H9 (cell line): ENCODE data around the gene PRR14. TPM values are rescaled to one million over a fixed set of nuclear protein-coding genes. Genes with fewer than 3 reads are reported as not detected.

Experiments
- DNase-seq: peaks from one replicate; pipeline ENCODE4 v3.0.0-alpha.2; 2017
- H2AFZ ChIP-seq: one replicate; pipeline ENCODE4 v1.6.1; 2013; ENCODE audit warnings: mild to moderate bottlenecking, low read length, control low read depth, moderate library complexity
- H2AK5ac ChIP-seq: 2 replicates; pipeline ENCODE4 v1.6.1; 2013; ENCODE audit warnings: low read length, control low read depth, mixed read lengths; ENCODE audit not compliant: insufficient read length
- H2BK120ac ChIP-seq: one replicate; pipeline ENCODE4 v1.6.1; 2013; ENCODE audit warnings: low read depth, mild to moderate bottlenecking, low read length, control low read depth, inconsistent platforms; ENCODE audit not compliant: poor library complexity, severe bottlenecking
- H2BK12ac ChIP-seq: 2 replicates; pipeline ENCODE4 v1.6.1; 2013; ENCODE audit warnings: low read length, control low read depth, mixed read lengths, low read depth; ENCODE audit not compliant: insufficient read length
- H2BK15ac ChIP-seq: 2 replicates; pipeline ENCODE4 v1.6.1; 2013; ENCODE audit warnings: low read depth, low read length, control low read depth
- H2BK20ac ChIP-seq: one replicate; pipeline ENCODE4 v1.6.1; 2013; ENCODE audit warnings: low read depth, mild to moderate bottlenecking, low read length, control low read depth, inconsistent platforms; ENCODE audit not compliant: poor library complexity, severe bottlenecking
- H2BK5ac ChIP-seq: 2 replicates; pipeline ENCODE4 v1.6.1; 2013; ENCODE audit warnings: low read length, control low read depth, mixed read lengths; ENCODE audit not compliant: insufficient read length
- H3K14ac ChIP-seq: 2 replicates; pipeline ENCODE4 v1.6.1; 2013; ENCODE audit warnings: low read length, control low read depth; ENCODE audit not compliant: insufficient read depth
- H3K18ac ChIP-seq: 2 replicates; pipeline ENCODE4 v1.6.1; 2013; ENCODE audit warnings: low read depth, mild to moderate bottlenecking, mixed read lengths, low read length, control low read depth; ENCODE audit not compliant: insufficient read length
- H3K23ac ChIP-seq: 2 replicates; pipeline ENCODE4 v1.6.1; 2013; ENCODE audit warnings: low read length, control low read depth, mixed read lengths, low read depth; ENCODE audit not compliant: insufficient read length
- H3K23me2 ChIP-seq: 2 replicates; pipeline ENCODE4 v1.6.1; 2013; ENCODE audit warnings: low read depth, mild to moderate bottlenecking, mixed read lengths, low read length, control low read depth; ENCODE audit not compliant: insufficient read length, poor library complexity, severe bottlenecking
- H3K27ac ChIP-seq: 2 replicates; pipeline ENCODE4 v1.5.1; 2013; ENCODE audit warnings: low read length, control low read depth, mixed read lengths, low read depth; ENCODE audit not compliant: insufficient read length
- H3K27me3 ChIP-seq: 2 replicates; pipeline ENCODE4 v1.6.1; 2013; ENCODE audit warnings: low read length, control low read depth, inconsistent platforms; ENCODE audit not compliant: insufficient read depth
- H3K4ac ChIP-seq: 2 replicates; pipeline ENCODE4 v1.6.1; 2013; ENCODE audit warnings: low read depth, mild to moderate bottlenecking, control low read depth, inconsistent platforms, low read length, moderate library complexity
- H3K4me1 ChIP-seq: 2 replicates; pipeline ENCODE4 v1.6.1; 2013; ENCODE audit warnings: low read length, control low read depth, inconsistent platforms; ENCODE audit not compliant: insufficient read depth
- H3K4me2 ChIP-seq: 2 replicates; pipeline ENCODE4 v1.6.1; 2013; ENCODE audit warnings: low read length, control low read depth, mixed read lengths; ENCODE audit not compliant: insufficient read length, insufficient read depth
- H3K56ac ChIP-seq: 2 replicates; pipeline ENCODE4 v1.6.1; 2013; ENCODE audit warnings: low read depth, mild to moderate bottlenecking, mixed read lengths, low read length, control low read depth; ENCODE audit not compliant: insufficient read length
- H3K79me1 ChIP-seq: 2 replicates; pipeline ENCODE4 v1.6.1; 2013; ENCODE audit warnings: low read depth, mild to moderate bottlenecking, moderate library complexity, low read length, control low read depth, inconsistent platforms; ENCODE audit not compliant: insufficient read depth, poor library complexity, severe bottlenecking
- H3K79me2 ChIP-seq: 2 replicates; pipeline ENCODE4 v1.6.1; 2013; ENCODE audit warnings: low read length, control low read depth, inconsistent platforms; ENCODE audit not compliant: insufficient read depth
- H3K9ac ChIP-seq: 2 replicates; pipeline ENCODE4 v1.6.1; 2013; ENCODE audit warnings: low read length, control low read depth, mixed read lengths; ENCODE audit not compliant: insufficient read length; ENCODE audit errors: extremely low read depth
- H3K9me3 ChIP-seq: one replicate; pipeline ENCODE4 v1.6.1; 2013; ENCODE audit warnings: low read depth, low read length, inconsistent platforms; ENCODE audit not compliant: control insufficient read depth
- H3T11ph ChIP-seq: one replicate; pipeline ENCODE4 v1.6.1; 2013; ENCODE audit warnings: mild to moderate bottlenecking, low read length, control low read depth, inconsistent platforms
- H4K20me1 ChIP-seq: one replicate; pipeline ENCODE4 v1.6.1; 2013; ENCODE audit not compliant: control insufficient read depth, insufficient read length, insufficient read depth
- H4K5ac ChIP-seq: 2 replicates; pipeline ENCODE4 v1.6.1; 2013; ENCODE audit warnings: low read depth, mild to moderate bottlenecking, mixed read lengths, low read length, control low read depth; ENCODE audit not compliant: insufficient read length
- H4K8ac ChIP-seq: replicated peaks from 2 replicates; pipeline ENCODE4 v1.6.1; 2013; ENCODE audit warnings: low read length, control low read depth, mixed read lengths, low read depth; ENCODE audit not compliant: insufficient read length
- H4K91ac ChIP-seq: 2 replicates; pipeline ENCODE4 v1.6.1; 2013; ENCODE audit warnings: low read depth, mild to moderate bottlenecking, moderate library complexity, mixed read lengths, low read length, control low read depth; ENCODE audit not compliant: insufficient read length
- H3K27ac Mint-ChIP-seq, 3 experiments: 2 replicates in 2 of 3; 3 replicates in 1 of 3; pipeline ENCODE4 v1.8.0; 2020 to 2021; ENCODE audit warnings: mixed read lengths in 3 of 3, mild to moderate bottlenecking in 1 of 3, moderate library complexity in 1 of 3
- H3K27me3 Mint-ChIP-seq: 2 replicates; pipeline ENCODE4 v1.8.0; 2021; ENCODE audit warnings: low read depth, mild to moderate bottlenecking, moderate library complexity, mixed read lengths
- H3K36me3 Mint-ChIP-seq, 3 experiments: 2 replicates in 2 of 3; 3 replicates in 1 of 3; pipeline ENCODE4 v1.8.0; 2020 to 2021; ENCODE audit warnings: low read depth in 3 of 3, mixed read lengths in 3 of 3; ENCODE audit not compliant: insufficient read depth in 1 of 3
- H3K4me1 Mint-ChIP-seq, 2 experiments: 2 replicates each; pipeline ENCODE4 v1.8.0; 2020; ENCODE audit warnings: mixed read lengths in 2 of 2
- H3K4me3 Mint-ChIP-seq, 2 experiments: 2 replicates in 1 of 2; 3 replicates in 1 of 2; pipeline ENCODE4 v1.8.0; 2020 to 2021; ENCODE audit warnings: mild to moderate bottlenecking in 2 of 2, mixed read lengths in 2 of 2, moderate library complexity in 1 of 2
- H3K9me3 Mint-ChIP-seq, 2 experiments: 2 replicates in 1 of 2; 3 replicates in 1 of 2; pipeline ENCODE4 v1.8.0; 2020; ENCODE audit warnings: mild to moderate bottlenecking in 2 of 2, mixed read lengths in 2 of 2, moderate library complexity in 1 of 2
- CTCF ChIP-seq: fragments of 200-600 bp; sonication (generic); conservative IDR thresholded peaks from 3 replicates; pipeline ENCODE4 v1.8.0; 2021; ENCODE audit warnings: antibody characterized with exemption, mild to moderate bottlenecking
- WGBS: extraction: QIAGEN DNeasy Blood & Tissue Kit; methylation state at CpG from one replicate; pipeline ENCODE4 v1.1.7; 2013; ENCODE audit warnings: missing lambda C conversion rate, low lambda C conversion rate, mixed read lengths; ENCODE audit not compliant: insufficient read length; ENCODE audit errors: extremely low coverage; 5-methylcytosine and 5-hydroxymethylcytosine counted together
- total RNA-seq: library from RNA; stranded (reverse); gene quantifications from 2 replicates; pipeline ENCODE4 v1.2.1, GENCODE V29; 2021

PRR14 gene
- total RNA-seq, 1 experiment from 2014 or later = 11.6 TPM

GRCh38 chr16:30652718-30653117 lies 2.0 kb downstream of the PRR14 start:
- Histone ChIP-seq H3K27me3 (peaks cover 7% of the 10 kb centered on the region; the same call in 1 of the 2 replicates), H4K20me1 (no peaks in the 10 kb centered on the region), H2AK5ac (no peak overlapping the region), H3K9ac (no peak overlapping the region), H3K4me1 (no peaks in the 10 kb centered on the region), H3K23me2 (peaks cover 6% of the 10 kb centered on the region), H2BK120ac (no peak overlapping the region), H3K79me2 (no peaks in the 10 kb centered on the region), H3T11ph (no peak overlapping the region), H3K4me2 (no peak overlapping the region), H4K91ac (no peak overlapping the region), H3K56ac (no peak overlapping the region), H2AFZ (no peak overlapping the region), H3K27ac (no peak overlapping the region), H2BK5ac (no peak overlapping the region), H3K14ac (no peak overlapping the region), H4K5ac (no peak overlapping the region), H2BK20ac (no peak overlapping the region), H3K79me1 (no peaks in the 10 kb centered on the region), H3K23ac (no peak overlapping the region), H2BK12ac (no peak overlapping the region), H2BK15ac (no peak overlapping the region), H3K18ac (no peak overlapping the region), H3K9me3 (no peaks in the 10 kb centered on the region), H4K8ac (no peak overlapping the region), H3K4ac (no peak overlapping the region)
- Mint-ChIP-seq H3K9me3 (no peaks in the 10 kb centered on the region), H3K36me3 (peaks cover 5 to 25% (median 16%) of the 10 kb centered on the region in 3 experiments; a peak in 6 of 7 replicates), H3K4me3 (peak overlapping the region; percentile 61 to 81; a peak in 4 of 5 replicates), H3K27me3 (peaks cover 41% of the 10 kb centered on the region), H3K4me1 (peaks cover 13 to 18% of the 10 kb centered on the region in 2 experiments), H3K27ac (no peak overlapping the region)
- DNase-seq = no peak
- WGBS = no CpG with 5 or more reads among the region's 18 CpGs
- TF ChIP-seq CTCF = no peak
